Motor neuron (in vitro differentiated cells): ENCODE results near the gene XPNPEP2. TPM values are rescaled to one million over a fixed set of nuclear protein-coding genes. Genes with fewer than 3 reads are reported as not detected.
A peak's percentile ranks its signal among the peaks of the same experiment; 100 is the strongest.

Experiments
- ATAC-seq, 8 experiments: fragments of 200-7000 bp; cut with Tn5 transposase; replicated peaks in 6 of 8; 2 replicates each; pipeline ENCODE4 v1.8.0; 2021; ENCODE audit warnings: mild to moderate bottlenecking in 8 of 8, moderate library complexity in 8 of 8
- H3K27ac ChIP-seq, 2 donors: fragments of 250-450 bp; sonication (Bioruptor Pico); 2 replicates each; pipeline ENCODE4 v1.9.0; 2021; ENCODE audit warnings: antibody characterized with exemption in 2 of 2, mild to moderate bottlenecking in 2 of 2, moderate library complexity in 1 of 2
- H3K4me1 ChIP-seq, 2 donors: fragments of 250-450 bp; sonication (Bioruptor Pico); replicated peaks in 1 of 2; 2 replicates each; pipeline ENCODE4 v1.6.1; 2021; ENCODE audit warnings: antibody characterized with exemption in 2 of 2, mild to moderate bottlenecking in 2 of 2, moderate library complexity in 1 of 2
- H3K4me3 ChIP-seq, 5 donors: fragments of 250-450 bp; sonication (Bioruptor Pico); 2 replicates each; pipeline ENCODE4 v1.9.0; 2021; ENCODE audit warnings: antibody characterized with exemption in 5 of 5, mild to moderate bottlenecking in 5 of 5, moderate library complexity in 4 of 5
- WGBS, 10 experiments: fragments of 450-650 bp; shearing (Covaris generic); methylation state at CpG; one replicate each; pipeline ENCODE4 v1.0.0; 2022; 5-methylcytosine and 5-hydroxymethylcytosine counted together
- in situ Hi-C, 9 experiments: fragments of 400-800 bp; cut with MboI; loops; one replicate each; pipeline ENCODE4 v1.15.0; 2021; ENCODE audit warnings: low sequenced_read_pairs in 9 of 9, low pct_unique_long_range_greater_than_20kb in 2 of 9; ENCODE audit not compliant: unreplicated experiment in 9 of 9
- total RNA-seq, 8 experiments: library from RNA; unstranded; fragments of 300-600 nt; gene quantifications; 2 replicates each; pipeline versions ENCODE4 v1.2.3 to v1.2.4, GENCODE V29; 2022

Gene XPNPEP2
- total RNA-seq, 8 experiments from 2014 or later = 0.08 to 48.9 (median 0.71) TPM; not detected in 3

DNA sequence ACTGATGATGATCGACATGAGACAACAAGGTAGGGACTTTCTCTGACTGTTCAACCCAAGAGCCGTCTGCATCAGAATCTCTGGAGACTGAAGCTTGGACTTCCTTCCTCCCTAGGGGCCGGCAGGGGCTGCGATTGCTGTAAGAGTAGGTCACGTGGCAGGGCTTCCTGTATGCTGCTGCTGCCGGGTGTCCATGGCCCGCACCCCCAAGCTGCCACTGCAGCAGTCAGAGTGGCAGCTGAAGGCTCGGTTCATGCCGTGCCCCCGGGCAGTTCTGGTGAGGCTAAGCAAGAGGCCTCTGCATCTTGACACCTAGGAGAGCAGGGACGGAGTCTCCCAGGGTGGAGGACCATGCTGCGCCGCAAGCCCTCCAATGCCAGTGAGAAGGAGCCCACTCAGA is 41.0 kb downstream of the XPNPEP2 start, which contains the start of gene SASH3:
TSS of gene SASH3 (plus strand) at position 203 of the 400 bp plus-strand sequence. CDS start at position 352, 149 bp downstream.
- in situ Hi-C loops = no loop called here
- no peak within 1 kb of the TSS for H3K4me3 ChIP-seq

GRCh38 chrX:129780441-129781105 is 41.8 kb downstream of the XPNPEP2 start:
- ATAC-seq = no peak
- no peak overlapping the region for H3K27ac ChIP-seq
- in situ Hi-C loops = no loop called here
- no peaks in the 10 kb centered on the region for H3K4me1 ChIP-seq
- 56 to 100% (median 100%) methylated on average over 1 to 2 of the region's 6 CpGs; no CpG with 5 or more reads in 7 of the 10 experiments for WGBS, 10 experiments
- no peak overlapping the region for H3K4me3 ChIP-seq

More for the DNA sequence above, 41.0 kb downstream of the XPNPEP2 start, which contains the start of gene SASH3:
- no peak for ATAC-seq
- H3K27ac ChIP-seq = no peak within 1 kb of the TSS
- WGBS, 10 experiments = 67 to 89% methylated on average over 6 to 8 of the region's 13 CpGs; no CpG with 5 or more reads in 8 of the 10 experiments
- H3K4me1 ChIP-seq = no peaks in the 10 kb centered on the region

DNA sequence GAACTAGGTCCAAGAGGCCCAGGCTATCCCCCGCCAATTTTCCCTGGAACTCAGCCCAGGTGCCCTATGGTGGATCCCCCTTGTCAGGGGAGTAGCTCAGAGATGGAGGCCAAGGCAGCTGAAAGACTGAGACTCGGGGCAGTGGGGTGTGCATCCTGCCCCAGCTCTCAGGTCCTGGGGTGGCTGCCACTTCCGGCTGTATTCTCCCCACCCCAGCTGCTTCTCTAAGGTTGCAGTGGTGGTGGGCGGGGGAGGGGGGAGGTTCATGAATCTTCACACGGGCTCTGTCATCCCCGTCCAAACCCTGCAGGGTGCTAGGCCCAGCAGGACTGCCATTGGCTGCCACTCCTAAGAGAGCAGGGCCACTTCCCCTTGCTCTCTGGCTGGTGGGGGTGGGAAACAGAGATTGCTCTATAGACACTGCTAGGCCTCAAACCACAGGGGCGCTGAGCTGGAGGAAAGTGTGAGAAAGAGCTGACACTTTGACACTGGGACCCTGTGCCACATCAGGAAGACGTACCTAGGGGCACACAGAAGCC is 42.4 kb downstream of the XPNPEP2 start:
- peak in 2 of 8 experiments; percentile 35 to 42 for ATAC-seq
- no peak overlapping the region for H3K27ac ChIP-seq
- in situ Hi-C loops = no loop called here
- no CpG with 5 or more reads among the region's 8 CpGs for WGBS, 10 experiments
- H3K4me3 ChIP-seq = no peak overlapping the region
- no peaks in the 10 kb centered on the region for H3K4me1 ChIP-seq

DNA sequence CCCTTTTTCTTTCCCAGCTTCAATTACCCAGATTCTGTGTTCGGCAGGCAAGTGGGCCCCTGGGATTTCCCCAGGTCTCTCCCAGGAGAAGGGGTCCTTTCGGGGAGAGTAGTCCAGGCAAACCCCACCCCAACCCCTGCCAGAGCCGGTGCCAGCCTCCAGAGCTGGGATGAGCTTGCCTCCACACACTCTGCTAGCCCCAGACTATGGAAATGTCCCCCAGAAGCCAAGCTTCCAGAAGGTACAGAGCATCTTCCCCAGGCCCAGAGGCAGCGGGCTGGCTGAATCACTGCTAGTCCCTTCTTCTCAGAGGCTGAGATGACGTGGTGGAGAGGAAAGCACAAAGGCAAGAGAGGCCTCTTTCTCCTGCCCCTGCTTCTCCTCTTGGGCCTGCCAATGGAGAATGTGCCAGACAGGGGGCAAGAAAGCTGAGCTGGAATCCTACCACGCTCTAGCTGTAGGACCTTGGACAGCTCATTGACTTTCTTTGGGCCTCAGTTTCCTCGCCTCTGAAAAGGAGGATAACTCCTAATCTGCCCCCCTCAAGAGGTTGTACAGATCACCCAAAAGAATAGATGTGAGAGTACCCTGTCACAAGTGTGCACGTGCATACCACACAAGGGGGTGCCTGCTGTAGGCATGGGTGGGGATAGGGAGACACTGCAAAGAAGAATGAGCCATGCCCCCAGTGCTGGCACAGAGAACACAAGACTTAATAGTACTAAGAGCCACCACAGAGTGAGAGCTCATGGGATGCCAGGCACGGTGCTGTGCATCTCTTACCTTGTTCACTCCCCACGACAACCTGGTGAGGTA is 43.1 kb downstream of the XPNPEP2 start:
- no peak for ATAC-seq
- H3K4me1 ChIP-seq = no peaks in the 10 kb centered on the region
- 60 to 100% (median 70%) methylated on average over 1 to 5 of the region's 10 CpGs; no CpG with 5 or more reads in 6 of the 10 experiments for WGBS, 10 experiments
- no peak overlapping the region for H3K4me3 ChIP-seq
- in situ Hi-C loops = no loop called here
- H3K27ac ChIP-seq = no peak overlapping the region

DNA sequence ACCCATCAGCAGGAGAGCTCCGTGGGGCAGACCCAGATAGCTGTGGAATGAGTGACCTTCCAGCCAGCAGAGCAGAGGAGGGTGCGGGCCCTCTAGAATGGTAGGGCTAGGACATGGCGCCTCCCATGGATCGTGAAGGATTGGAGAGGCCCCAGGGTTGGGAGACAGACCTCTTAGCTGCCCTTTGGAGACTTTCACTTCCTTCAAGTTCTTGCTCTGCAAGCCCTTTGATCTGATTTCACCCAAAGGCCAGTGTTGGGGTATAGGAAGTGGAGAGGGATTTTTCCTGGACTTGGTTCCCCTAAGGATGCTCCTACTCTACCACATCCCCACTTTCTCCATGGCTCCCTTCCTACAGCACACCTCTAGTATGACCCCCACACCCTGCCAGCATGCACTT is 43.9 kb downstream of the XPNPEP2 start:
- no peak overlapping the region for H3K4me3 ChIP-seq
- ATAC-seq = no peak
- H3K27ac ChIP-seq = no peak overlapping the region
- in situ Hi-C loops = no loop called here
- WGBS, 10 experiments = 30% methylated on average over 2 of the region's 4 CpGs; no CpG with 5 or more reads in 9 of the 10 experiments
- H3K4me1 ChIP-seq = no peaks in the 10 kb centered on the region

- Histone ChIP-seq H3K27ac (no peak overlapping the region), H3K4me3 (no peak overlapping the region), H3K4me1 (no peaks in the 10 kb centered on the region)
- no peak for ATAC-seq
- in situ Hi-C loops = no loop called here
- 64 to 100% (median 80%) methylated on average over 2 to 5 of the region's 11 CpGs; no CpG with 5 or more reads in 7 of the 10 experiments for WGBS, 10 experiments
Observed at GRCh38 chrX:129783291-129783713, 44.5 kb downstream of the XPNPEP2 start.

- H3K4me3 ChIP-seq = no peak overlapping the region
- no peak overlapping the region for H3K27ac ChIP-seq
- no peaks in the 10 kb centered on the region for H3K4me1 ChIP-seq
- ATAC-seq = no peak
- in situ Hi-C loops = no loop called here
- whole genome bisulfite sequencing, 10 experiments = 70 to 100% (median 80%) methylated on average over 1 to 3 of the region's 7 CpGs; no CpG with 5 or more reads in 7 of the 10 experiments
Observed at GRCh38 chrX:129784371-129784770, 45.6 kb downstream of the XPNPEP2 start.

- no peak for ATAC-seq
- in situ Hi-C loops = no loop called here
- Histone ChIP-seq H3K27ac (no peak overlapping the region), H3K4me3 (no peak overlapping the region), H3K4me1 (no peaks in the 10 kb centered on the region)
- WGBS, 10 experiments = 46 to 60% methylated on average over 2 to 4 of the region's 11 CpGs; no CpG with 5 or more reads in 8 of the 10 experiments
Observed at GRCh38 chrX:129785160-129785947, 46.6 kb downstream of the XPNPEP2 start.

DNA sequence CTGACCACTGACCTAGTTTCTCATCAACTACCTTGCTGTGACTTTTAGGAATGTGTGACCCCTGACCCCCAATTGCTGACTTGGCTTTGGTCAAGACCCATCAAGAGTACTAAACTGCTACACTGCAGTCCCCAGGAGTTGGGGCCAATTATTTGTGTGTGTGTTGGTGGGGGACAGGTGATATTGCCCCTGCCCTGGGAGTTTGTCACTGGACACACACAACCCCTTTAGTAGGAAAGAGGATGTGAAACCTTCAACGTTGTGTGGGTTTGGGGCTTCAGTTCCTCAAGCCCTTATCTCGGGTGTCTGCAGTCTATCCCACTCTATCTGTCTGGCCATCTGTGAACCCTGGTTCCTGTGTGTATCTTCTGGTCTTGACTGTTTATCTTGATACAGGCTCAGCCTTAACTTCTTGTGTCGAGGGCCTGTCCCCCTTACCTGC is 47.5 kb downstream of the XPNPEP2 start:
- no peak for ATAC-seq
- in situ Hi-C loops = no loop called here
- 60 to 100% (median 80%) methylated on average over 1 of the region's 3 CpGs; no CpG with 5 or more reads in 7 of the 10 experiments for WGBS, 10 experiments

GRCh38 chrX:129787336-129788055 is 48.7 kb downstream of the XPNPEP2 start:
- 40 to 100% (median 81%) methylated on average over 1 to 5 of the region's 11 CpGs; no CpG with 5 or more reads in 5 of the 10 experiments for WGBS, 10 experiments
- no peak for ATAC-seq
- no peaks in the 10 kb centered on the region for H3K4me1 ChIP-seq
- no peak overlapping the region for H3K27ac ChIP-seq
- H3K4me3 ChIP-seq = no peak overlapping the region
- in situ Hi-C loops = no loop called here

More for the DNA sequence above, 47.5 kb downstream of the XPNPEP2 start:
- no peak overlapping the region for H3K4me3 ChIP-seq
- H3K4me1 ChIP-seq = no peaks in the 10 kb centered on the region
- H3K27ac ChIP-seq = no peak overlapping the region

GRCh38 chrX:129788527-129788926 is 49.7 kb downstream of the XPNPEP2 start:
- no peaks in the 10 kb centered on the region for H3K4me1 ChIP-seq
- no peak for ATAC-seq
- H3K4me3 ChIP-seq = no peak overlapping the region
- in situ Hi-C loops = no loop called here
- WGBS, 10 experiments = no CpG with 5 or more reads among the region's 6 CpGs
- H3K27ac ChIP-seq = no peak overlapping the region

DNA sequence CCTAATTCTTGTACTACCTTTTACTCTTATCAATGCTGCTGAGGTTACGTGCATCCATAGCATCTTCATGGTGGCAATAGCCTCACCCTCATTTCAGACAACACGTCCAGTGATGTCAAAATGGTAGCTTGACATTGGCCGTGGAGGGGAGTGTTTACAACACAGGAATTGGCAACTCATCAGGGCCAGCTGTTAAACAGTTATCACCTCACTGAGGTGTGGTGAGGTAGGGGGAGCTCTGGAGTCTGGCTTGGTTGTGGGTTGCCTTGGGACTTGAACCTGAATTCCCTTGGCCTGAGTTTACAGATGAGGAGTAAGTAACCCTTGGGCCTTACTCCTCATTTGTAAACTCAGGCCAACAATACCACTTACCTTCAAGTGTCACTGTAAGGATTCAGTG is 51.4 kb downstream of the XPNPEP2 start:
- WGBS, 10 experiments = 43 to 100% (median 79%) methylated on average over 1 to 2 of the region's 3 CpGs; no CpG with 5 or more reads in 6 of the 10 experiments
- Histone ChIP-seq H3K4me1 (no peaks in the 10 kb centered on the region), H3K27ac (no peak overlapping the region), H3K4me3 (no peak overlapping the region)
- in situ Hi-C loops = no loop called here
- no peak for ATAC-seq
